ENCODE measurements around the gene RAC3. TPM values are rescaled to one million over a fixed set of nuclear protein-coding genes. Genes with fewer than 3 reads are reported as not detected.

Gene RAC3
- polyA plus RNA-seq, 4 donors: 10.2 to 14.1 (median 12.1) TPM

GRCh38 chr17:81998691-81999438, 32.6 kb upstream of the RAC3 start:
- DNase-seq (ENCODE audit: low read depth in 4 of 4, low spot score in 3 of 4): no peak

DNA sequence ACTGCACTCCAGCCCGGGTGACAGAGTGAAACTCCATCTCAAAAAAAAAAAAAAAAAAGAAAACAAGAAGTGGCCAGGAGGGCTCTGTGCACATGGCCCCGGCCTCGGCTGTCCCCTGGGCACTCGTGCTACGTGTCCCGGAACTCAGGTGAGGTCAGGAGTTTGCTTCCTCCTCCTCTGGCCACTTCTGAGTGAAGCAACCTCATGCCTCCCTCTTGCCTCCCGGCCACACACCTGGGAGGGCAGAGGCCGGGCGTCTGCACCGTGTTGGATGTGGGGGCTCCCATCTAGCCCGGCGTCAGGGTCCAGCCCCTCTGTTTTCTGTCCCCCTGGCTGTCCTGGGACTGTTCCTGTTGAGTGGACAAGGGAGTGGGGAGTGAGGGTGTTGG, 31.9 kb upstream of the RAC3 start:
- DNase-seq (ENCODE audit: low read depth in 4 of 4, low spot score in 3 of 4): no peak

GRCh38 chr17:81999976-82000802, 31.3 kb upstream of the RAC3 start:
- no peak for DNase-seq (ENCODE audit: low read depth in 4 of 4, low spot score in 3 of 4)

DNA sequence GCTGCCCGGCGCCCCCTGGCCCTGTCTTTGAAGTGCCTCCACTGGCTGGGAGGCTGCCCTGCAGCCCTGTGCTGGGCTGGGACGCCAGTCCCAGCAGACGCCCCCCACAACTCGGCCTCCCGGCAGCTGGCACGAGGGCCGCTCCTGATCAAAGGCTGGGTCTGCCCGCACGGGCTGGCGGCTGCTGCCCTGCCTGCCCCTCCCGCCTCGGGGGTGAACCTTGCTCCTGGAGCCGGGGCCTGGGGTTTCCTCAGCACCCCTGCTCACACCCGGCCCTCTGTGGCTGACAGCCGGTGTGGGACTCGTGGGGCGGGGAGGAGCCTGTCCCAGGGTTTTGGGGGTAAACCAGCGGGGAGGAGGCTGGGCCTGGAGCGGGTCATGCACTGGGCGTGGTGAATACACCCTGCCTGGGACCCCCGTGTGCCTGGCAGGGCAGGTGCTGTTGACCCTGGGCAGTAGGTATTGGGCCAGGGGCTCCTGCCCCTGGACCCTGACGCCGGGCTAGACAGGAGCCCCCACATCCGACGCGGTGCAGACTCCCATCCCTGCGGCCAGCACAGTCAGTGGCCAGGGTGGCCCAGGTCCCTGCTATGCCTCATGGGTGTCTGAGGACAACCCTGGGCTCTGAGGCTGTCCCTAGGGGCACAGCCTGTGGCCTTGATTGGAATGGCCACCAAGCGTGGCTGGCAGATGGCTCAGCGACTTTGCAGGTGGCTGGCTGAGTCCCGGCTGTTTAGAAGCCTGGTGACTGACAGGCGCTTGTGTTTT, 30.5 kb upstream of the RAC3 start:
- no peak for DNase-seq (ENCODE audit: low read depth in 4 of 4, low spot score in 3 of 4)

DNA sequence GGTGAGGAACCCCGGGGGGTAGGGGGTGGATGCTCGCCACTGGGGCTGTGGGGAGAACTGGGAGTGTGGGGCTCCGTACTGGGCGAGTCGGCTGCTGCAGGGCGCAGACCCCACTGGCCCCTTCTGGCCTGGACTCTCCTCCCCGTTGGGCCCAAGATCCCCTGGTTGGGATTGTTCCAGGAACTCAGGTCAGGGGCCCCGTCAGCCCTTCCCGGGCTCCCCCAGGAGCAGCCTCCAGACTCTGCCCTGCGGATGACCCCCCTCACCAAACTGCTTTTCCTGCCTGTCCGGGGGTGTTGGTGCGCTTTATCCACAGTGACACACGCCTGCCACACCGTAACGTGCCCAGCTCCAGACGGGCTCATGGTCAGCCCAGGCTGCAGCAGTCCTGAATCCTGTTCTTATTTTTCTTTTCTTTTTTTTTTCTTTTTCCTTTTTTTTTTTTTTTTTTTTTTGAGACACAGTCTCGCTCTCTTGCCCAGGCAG, 29.9 kb upstream of the RAC3 start:
- DNase-seq (ENCODE audit: low read depth in 4 of 4, low spot score in 3 of 4): no peak

GRCh38 chr17:82003411-82004381, 27.8 kb upstream of the RAC3 start:
- no peak for DNase-seq (ENCODE audit: low read depth in 4 of 4, low spot score in 3 of 4)

- no peak for DNase-seq (ENCODE audit: low read depth in 4 of 4, low spot score in 3 of 4)
These were observed 26.7 kb upstream of the RAC3 start for GRCh38 chr17:82004517-82005455.

GRCh38 chr17:82005701-82006348, 25.7 kb upstream of the RAC3 start:
- DNase-seq (ENCODE audit: low read depth in 4 of 4, low spot score in 3 of 4): no peak

GRCh38 chr17:82006468-82007227, 24.8 kb upstream of the RAC3 start:
- DNase-seq (ENCODE audit: low read depth in 4 of 4, low spot score in 3 of 4): no peak

DNA sequence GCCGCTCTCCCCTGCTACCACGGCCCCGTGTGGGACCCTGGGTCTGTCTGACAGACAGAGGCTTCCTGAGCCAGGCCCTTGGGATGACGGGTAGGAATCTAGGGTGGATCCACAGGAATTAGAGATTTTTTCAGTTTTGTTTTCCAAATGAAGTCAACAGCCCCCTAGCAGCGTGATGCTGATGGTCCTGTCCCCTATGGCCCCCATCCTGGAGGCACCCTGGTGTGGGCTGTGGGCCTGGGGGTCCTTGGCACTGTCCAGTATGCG, 24.3 kb upstream of the RAC3 start:
- no peak for DNase-seq (ENCODE audit: low read depth in 4 of 4, low spot score in 3 of 4)

DNA sequence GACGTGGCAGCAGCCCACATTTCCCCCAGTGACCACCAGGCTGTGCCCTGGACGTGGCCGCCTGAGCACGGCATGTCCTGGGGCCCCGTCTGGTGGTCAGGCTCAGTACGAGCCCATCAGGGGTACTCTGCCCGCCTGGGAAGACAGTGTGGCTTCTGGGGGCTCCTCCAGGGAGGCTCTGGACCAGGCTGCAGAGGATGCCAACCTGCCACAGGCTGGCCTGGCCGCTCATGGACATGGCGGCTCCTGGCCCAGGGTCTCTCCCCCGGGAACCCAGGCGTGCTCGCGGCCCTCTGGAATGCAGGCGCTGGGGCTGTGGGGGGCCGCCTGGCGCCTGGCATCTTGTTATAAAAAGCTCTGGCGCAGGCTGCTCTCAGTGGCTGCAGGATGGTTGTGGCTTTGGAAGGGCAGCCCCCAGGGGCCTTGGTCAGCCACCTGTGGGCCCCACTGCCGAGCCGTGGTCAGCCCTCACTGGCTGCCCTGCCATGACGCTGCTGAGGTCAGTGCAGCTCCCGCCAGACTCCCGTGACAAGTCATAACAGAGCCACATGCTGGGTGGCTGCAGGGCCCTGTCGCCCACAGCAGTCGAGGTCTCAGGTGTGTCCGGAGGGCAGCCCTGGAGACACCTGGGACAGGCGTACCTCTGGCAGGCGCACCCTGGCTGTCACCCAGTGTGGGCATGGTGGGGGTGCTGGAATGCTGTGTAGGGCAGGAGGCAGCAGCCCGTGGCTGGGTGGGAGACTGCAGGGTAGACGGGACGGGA, 23.8 kb upstream of the RAC3 start:
- no peak for DNase-seq (ENCODE audit: low read depth in 4 of 4, low spot score in 3 of 4)

DNA sequence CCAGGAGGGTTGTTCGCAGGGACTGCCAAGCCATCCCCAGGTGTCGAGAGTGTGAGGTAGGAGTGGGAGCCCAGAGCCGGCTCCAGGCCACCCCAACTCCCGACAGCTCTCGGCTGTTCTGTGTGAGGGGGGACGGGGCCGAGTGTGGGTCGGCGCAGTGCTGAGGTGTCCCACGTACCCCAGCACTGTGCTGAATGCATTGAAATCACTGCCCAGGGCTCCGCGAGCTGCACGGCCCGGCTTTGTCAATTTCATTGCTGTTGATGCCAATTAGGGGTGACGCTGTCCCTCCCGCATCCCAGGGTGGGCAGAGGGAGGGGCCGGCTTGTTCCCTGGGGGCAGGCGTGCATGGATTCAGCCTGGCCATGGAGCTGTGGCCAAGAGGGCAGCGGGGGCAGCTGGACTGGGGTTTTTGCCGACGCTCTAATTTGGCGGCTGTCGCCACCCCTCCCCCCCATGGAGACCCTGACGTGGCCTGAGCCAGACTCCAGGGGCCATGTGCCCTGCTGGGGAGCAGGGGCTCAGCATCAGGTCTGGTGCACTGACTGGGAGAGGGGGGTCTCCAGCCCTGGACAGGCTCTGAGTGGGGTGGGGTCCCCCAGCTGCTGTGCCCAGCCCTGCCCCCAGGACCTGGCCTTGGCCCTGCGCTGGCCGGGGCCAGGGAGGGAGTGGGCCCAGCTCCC, 23.1 kb upstream of the RAC3 start:
- no peak for DNase-seq (ENCODE audit: low read depth in 4 of 4, low spot score in 3 of 4)

DNA sequence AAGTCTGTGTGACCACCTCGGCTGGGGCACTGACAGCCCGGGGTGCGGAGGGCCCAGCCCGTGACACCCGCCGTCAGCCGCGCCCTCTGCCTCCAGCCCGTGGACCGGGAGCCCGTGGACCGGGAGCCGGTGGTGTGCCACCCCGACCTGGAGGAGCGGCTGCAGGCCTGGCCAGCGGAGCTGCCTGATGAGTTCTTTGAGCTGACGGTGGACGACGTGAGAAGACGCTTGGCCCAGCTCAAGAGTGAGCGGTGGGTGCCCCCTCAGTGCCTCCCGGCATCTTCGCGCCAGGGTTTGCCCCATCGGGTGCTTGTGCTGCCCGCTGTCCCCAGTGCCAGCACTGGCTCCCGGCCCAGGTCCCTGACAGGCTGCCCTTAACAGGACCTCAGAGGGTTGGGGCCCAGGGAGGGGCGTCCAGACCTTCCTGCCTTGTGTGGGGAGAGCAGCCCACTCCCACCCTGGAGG, 22.5 kb upstream of the RAC3 start:
- no peak for DNase-seq (ENCODE audit: low read depth in 4 of 4, low spot score in 3 of 4)

DNA sequence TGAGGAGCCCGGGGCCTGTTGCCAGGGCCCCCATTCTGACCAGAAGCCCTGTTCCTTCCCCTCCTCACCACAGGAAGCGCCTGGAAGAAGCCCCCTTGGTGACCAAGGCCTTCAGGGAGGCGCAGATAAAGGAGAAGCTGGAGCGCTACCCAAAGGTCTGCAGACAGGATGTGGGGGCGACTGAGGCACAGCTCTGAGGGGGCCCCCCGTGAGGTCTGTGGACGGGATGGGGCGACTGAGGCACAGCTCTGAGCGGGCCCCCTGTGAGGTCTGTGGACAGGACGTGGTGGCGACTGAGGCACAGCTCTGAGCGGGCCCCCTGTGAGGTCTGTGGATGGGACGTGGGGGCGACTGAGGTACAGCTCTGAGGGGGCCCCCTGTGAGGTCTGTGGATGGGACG, 22.1 kb upstream of the RAC3 start:
- no peak for DNase-seq (ENCODE audit: low read depth in 4 of 4, low spot score in 3 of 4)

DNA sequence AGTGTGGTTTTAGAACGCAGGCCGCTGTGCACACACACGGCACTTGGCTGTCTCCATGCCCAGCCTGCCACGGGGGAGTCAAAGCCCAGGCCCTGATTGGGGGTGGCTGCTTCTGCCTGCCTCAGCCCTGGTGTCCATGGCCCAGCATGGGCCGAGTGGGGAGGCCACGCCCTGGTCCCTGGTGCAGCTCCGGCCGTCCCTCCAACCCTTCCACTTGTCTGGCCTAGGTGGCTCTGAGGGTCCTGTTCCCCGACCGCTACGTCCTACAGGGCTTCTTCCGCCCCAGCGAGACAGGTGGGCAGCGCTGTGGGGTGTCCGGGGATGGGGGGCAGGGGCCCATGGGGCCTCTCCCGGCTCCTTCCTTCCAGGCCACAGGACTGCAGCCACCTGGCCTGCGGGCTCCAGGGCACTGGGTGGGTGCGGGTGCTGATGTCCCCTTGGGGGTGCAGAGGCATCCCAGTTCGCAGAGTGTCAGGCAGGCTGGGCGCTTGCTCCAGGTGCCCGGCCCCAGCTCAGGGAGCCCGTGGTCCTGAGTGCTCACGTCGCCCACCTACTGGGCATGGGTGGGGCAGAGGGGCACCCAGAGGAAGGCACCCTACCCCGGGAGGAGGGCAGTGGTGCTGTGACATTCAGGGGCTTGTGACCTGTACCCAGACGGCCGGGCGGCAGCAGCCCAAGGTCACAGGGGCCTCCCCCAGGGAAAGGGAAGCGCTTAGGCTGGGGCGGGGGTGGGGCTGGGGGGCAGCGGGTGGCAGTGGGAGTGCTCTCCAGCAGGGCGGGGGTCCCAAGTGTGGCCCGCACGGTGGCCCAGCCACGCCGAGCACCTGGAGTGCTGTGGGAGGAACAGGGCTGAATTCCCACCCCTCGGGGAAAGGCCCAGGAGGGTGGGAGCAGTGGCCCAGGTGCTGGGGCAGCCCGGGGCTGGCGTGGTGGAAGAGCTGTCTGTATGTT, 20.6 kb upstream of the RAC3 start:
- no peak for DNase-seq (ENCODE audit: low read depth in 4 of 4, low spot score in 3 of 4)

Data from left renal pelvis (tissue), 4 donors.